K562 (cell line): ENCODE results near the gene OPA3. TPM values are rescaled to one million over a fixed set of nuclear protein-coding genes. Genes with fewer than 3 reads are reported as not detected.
A peak's percentile ranks its signal among the peaks of the same experiment; 100 is the strongest.

Experiments
- BRD9 ChIP-seq: fragments of 450-650 bp; IDR thresholded peaks from 2 replicates; pipeline ENCODE4 v1.6.1; 2018; ENCODE audit warnings: low read depth; ENCODE audit not compliant: partially characterized antibody
- CAMTA2 ChIP-seq: fragments of 250-450 bp; sonication (Bioruptor Pico); conservative IDR thresholded peaks from 2 replicates; pipeline ENCODE4 v1.5.1; 2022
- CBX1 ChIP-seq: sonication (generic); IDR thresholded peaks from 2 replicates; pipeline ENCODE4 v1.6.1; 2016; ENCODE audit warnings: antibody characterized with exemption, low read depth, mild to moderate bottlenecking
- DMBX1 ChIP-seq: fragments of 250-450 bp; sonication (Bioruptor Pico); IDR thresholded peaks from 2 replicates; pipeline ENCODE4 v1.8.0; 2022; ENCODE audit warnings: inconsistent platforms, mild to moderate bottlenecking, moderate library complexity, borderline replicate concordance
- E2F3 ChIP-seq: fragments of 250-450 bp; sonication (Bioruptor Pico); IDR thresholded peaks from 2 replicates; pipeline ENCODE4 v1.4.0; 2020; ENCODE audit warnings: mild to moderate bottlenecking
- ETV6 ChIP-seq, 3 experiments: fragments of 150-350 bp in 1 of 3; sonication (generic) in 1 of 3; formaldehyde crosslinking in 1 of 3; IDR thresholded peaks; 2 replicates each; pipeline versions ENCODE4 v1.6.1 to v1.8.0; 2014 to 2022; ENCODE audit warnings: borderline replicate concordance in 2 of 3, low read depth in 2 of 3, antibody characterized with exemption in 1 of 3, low read length in 1 of 3, mild to moderate bottlenecking in 1 of 3, missing genetic modification reagents in 1 of 3
- FOSL1 ChIP-seq: fragments of 200-800 bp; sonication (Bioruptor generic); conservative IDR thresholded peaks from 2 replicates; pipeline ENCODE4 v1.6.1; 2016; ENCODE audit warnings: missing genetic modification characterization, missing compliant biosample characterization
- GABPA ChIP-seq: fragments of 200-800 bp; sonication (Bioruptor generic); conservative IDR thresholded peaks from 2 replicates; pipeline ENCODE4 v1.6.1; 2016; ENCODE audit warnings: low read depth, missing genetic modification characterization, missing compliant biosample characterization
- GATA2 ChIP-seq: sonication (generic); formaldehyde crosslinking; IDR thresholded peaks from 2 replicates; pipeline ENCODE4 v1.4.0; 2020; ENCODE audit warnings: mild to moderate bottlenecking, missing genetic modification reagents
- GATAD2A ChIP-seq: fragments of 450-650 bp; IDR thresholded peaks from 2 replicates; pipeline ENCODE4 v1.6.1; 2017
- HNRNPH1 ChIP-seq: fragments of 200-400 bp; formaldehyde crosslinking; optimal IDR thresholded peaks from 2 replicates; pipeline ENCODE3; 2017; ENCODE audit warnings: low read depth, mild to moderate bottlenecking, low read length, moderate library complexity
- ILK ChIP-seq: fragments of 450-650 bp; IDR thresholded peaks from 2 replicates; pipeline ENCODE4 v1.6.1; 2016; ENCODE audit warnings: missing genetic modification characterization, low read depth, mild to moderate bottlenecking, missing compliant biosample characterization, moderate library complexity, borderline replicate concordance
- MIER1 ChIP-seq: fragments of 450-650 bp; IDR thresholded peaks from 2 replicates; pipeline ENCODE4 v1.6.1; 2016; ENCODE audit warnings: antibody characterized with exemption, mild to moderate bottlenecking, low read depth
- MLX ChIP-seq, 2 experiments: fragments of 450-650 bp in 1 of 2; sonication (generic) in 1 of 2; formaldehyde crosslinking; conservative IDR thresholded peaks; 2 replicates each; pipeline versions ENCODE4 v1.4.0 to v1.8.1; 2020 to 2022; ENCODE audit warnings: mild to moderate bottlenecking in 1 of 2, missing genetic modification reagents in 1 of 2
- RAD21 ChIP-seq, 2 experiments: fragments of 250-450 bp in 1 of 2; fragments of 450-650 bp in 1 of 2; sonication (Bioruptor Pico) in 1 of 2; formaldehyde crosslinking in 1 of 2; IDR thresholded peaks in 1 of 2; conservative IDR thresholded peaks in 1 of 2; 2 replicates each; pipeline versions ENCODE4 v1.4.0 to v1.8.0; 2020 to 2022; ENCODE audit warnings: mild to moderate bottlenecking in 2 of 2, moderate library complexity in 1 of 2
- RUNX1 ChIP-seq: sonication (generic); IDR thresholded peaks from 2 replicates; pipeline ENCODE4 v1.6.1; 2016; ENCODE audit warnings: antibody characterized with exemption, low read depth
- SRF ChIP-seq, 2 experiments: fragments of 250-450, 450-650 bp in 1 of 2; sonication (Bioruptor Pico) in 1 of 2; sonication (generic) in 1 of 2; formaldehyde crosslinking; IDR thresholded peaks; 2 replicates each; pipeline versions ENCODE4 v1.5.0 to v1.5.1; 2020 to 2022; ENCODE audit warnings: mild to moderate bottlenecking in 1 of 2, missing genetic modification reagents in 1 of 2
- THAP7 ChIP-seq: fragments of 250-450 bp; sonication (Bioruptor Pico); IDR thresholded peaks from 2 replicates; pipeline ENCODE4 v1.5.0; 2021
- YY1 ChIP-seq, 3 experiments: IDR thresholded peaks; 2 replicates each; pipeline ENCODE4 v1.6.1; 2011; ENCODE audit warnings: low read length in 2 of 3, mild to moderate bottlenecking in 2 of 3, moderate library complexity in 2 of 3, borderline replicate concordance in 1 of 3, control low read depth in 1 of 3, low read depth in 1 of 3; ENCODE audit not compliant: insufficient read depth in 3 of 3, insufficient replicate concordance in 2 of 3, control insufficient read depth in 1 of 3, insufficient read length in 1 of 3; ENCODE audit errors: extremely low read depth in 1 of 3
- ZBTB9 ChIP-seq: fragments of 450-650 bp; formaldehyde crosslinking; IDR thresholded peaks from 2 replicates; pipeline ENCODE4 v1.4.0; 2020; ENCODE audit warnings: mild to moderate bottlenecking, moderate library complexity
- ZNF197 ChIP-seq: fragments of 200-800 bp; sonication (Bioruptor generic); IDR thresholded peaks from 2 replicates; pipeline ENCODE4 v1.6.1; 2016; ENCODE audit warnings: low read depth, missing genetic modification characterization, missing compliant biosample characterization
- ZNF24 ChIP-seq: fragments of 450-650 bp; IDR thresholded peaks from 2 replicates; pipeline ENCODE4 v1.6.1; 2016
- ZNF282 ChIP-seq: sonication (generic); formaldehyde crosslinking; IDR thresholded peaks from 2 replicates; pipeline ENCODE4 v1.8.1; 2023; ENCODE audit warnings: missing genetic modification reagents
- ZNF75A ChIP-seq: fragments of 450-650 bp; formaldehyde crosslinking; IDR thresholded peaks from 2 replicates; pipeline ENCODE4 v1.4.0; 2020; ENCODE audit warnings: mild to moderate bottlenecking
- polyA plus RNA-seq, 8 experiments: library from polyadenylated mRNA; depleted of rRNA in 4 of 8; stranded (reverse) in 5 of 8; unstranded in 3 of 8; fragments of >200 nt; fragmentation: Nextera tagmentation in 2 of 8; fragmentation: Illumina TruSeq in 1 of 8; extraction: Ambion mirVana in 2 of 8; extraction: Trizol in 1 of 8; gene quantifications; 2 replicates each; pipeline versions ENCODE4 v1.2.1 to v1.2.3, GENCODE V29; 2011 to 2014; ENCODE audit warnings: inconsistent platforms in 1 of 8, missing spikeins in 1 of 8
- total RNA-seq, 7 experiments: library from RNA; depleted of rRNA in 6 of 7; stranded (reverse); fragments of >200 nt in 6 of 7; fragmentation: Illumina TruSeq in 2 of 7; extraction: Trizol in 2 of 7; gene quantifications; 2 replicates each; pipeline versions ENCODE4 v1.2.1 to v1.2.3, GENCODE V29; 2011 to 2021; ENCODE audit warnings: low replicate concordance in 1 of 7

OPA3 gene
- total and polyA plus RNA-seq, 9 of the 15 experiments (the other 6 are each of a cell fraction or from before 2014, with no cell fraction given) = 1.4 to 18.8 (median 9.0) TPM

- TF ChIP-seq ILK (tag) (no peak), ETV6 (IDR thresholded peaks at IDR 0.05; ENCODE audit: borderline replicate concordance in 1 of 2, low read depth in 2 of 2, low read length in 1 of 2) (no peak), ETV6 (CRISPR knock-in tag; IDR thresholded peaks at IDR 0.05; ENCODE audit: borderline replicate concordance) (no peak), ZNF24 (no peak), ZBTB9 (CRISPR knock-in tag) (no peak), RAD21 (CRISPR knock-in tag; conservative IDR thresholded peaks at IDR 0.05 in 1 of 2, IDR thresholded peaks at IDR 0.05 in 1 of 2) (peak; percentile 46 to 63), MIER1 (no peak), YY1 (IDR thresholded peaks at IDR 0.05; ENCODE audit: borderline replicate concordance in 1 of 3, control insufficient read depth in 1 of 3, extremely low read depth in 1 of 3, insufficient read depth in 3 of 3, insufficient read length in 1 of 3, insufficient replicate concordance in 2 of 3, low read depth in 1 of 3, low read length in 2 of 3) (peak in 1 of 3 experiments; percentile 51), SRF (CRISPR knock-in tag; IDR thresholded peaks at IDR 0.05) (peak in 1 of 2 experiments; percentile 57; a peak in 1 of 4 replicates), FOSL1 (tag) (no peak), ZNF197 (CRISPR knock-in tag) (peak; percentile 97), ZNF282 (CRISPR knock-in tag) (no peak), GATA2 (CRISPR knock-in tag) (no peak), RUNX1 (no peak), GABPA (peak; percentile 78), CAMTA2 (CRISPR knock-in tag) (no peak), BRD9 (no peak), THAP7 (CRISPR knock-in tag) (no peak), ZNF75A (CRISPR knock-in tag) (no peak), GATAD2A (no peak), CBX1 (peak; percentile 76; the same call in 1 of the 2 replicates), HNRNPH1 (no peak), DMBX1 (no peak), E2F3 (CRISPR knock-in tag) (no peak), MLX (CRISPR knock-in tag; conservative IDR thresholded peaks at IDR 0.05) (no peak)
Measured at GRCh38 chr19:45485305-45486077, 99.1 kb downstream of the OPA3 start (continued).
